Smooth muscle cell (in vitro differentiated cells): Measurements from ENCODE around the gene PPP4R1. TPM values are rescaled to one million over a fixed set of nuclear protein-coding genes. Genes with fewer than 3 reads are reported as not detected.

Experiments
- DNase-seq: peaks from one replicate; lab custom pipeline; 2025; ENCODE audit not compliant: unreplicated experiment; lab: John Stamatoyannopoulos, UW
- H2AFZ ChIP-seq: fragments of 200-600 bp; sonication (generic); 2 replicates; pipeline ENCODE4 v1.6.0; 2016; ENCODE audit warnings: antibody characterized with exemption, low read depth, mild to moderate bottlenecking
- H3F3A ChIP-seq: fragments of 200-600 bp; sonication (generic); 2 replicates; pipeline ENCODE4 v1.6.0; 2017; ENCODE audit warnings: antibody characterized with exemption, low read depth
- H3K27ac ChIP-seq: fragments of 200-600 bp; sonication (generic); 2 replicates; pipeline ENCODE4 v1.5.1; 2016; ENCODE audit warnings: low read depth, mild to moderate bottlenecking
- H3K27me3 ChIP-seq: fragments of 200-600 bp; sonication (generic); 2 replicates; pipeline ENCODE4 v1.6.1; 2016; ENCODE audit warnings: low read depth, mild to moderate bottlenecking
- H3K36me3 ChIP-seq: fragments of 200-600 bp; sonication (generic); 2 replicates; pipeline ENCODE4 v1.5.1; 2016; ENCODE audit warnings: low read depth
- H3K4me1 ChIP-seq: fragments of 200-600 bp; sonication (generic); 2 replicates; pipeline ENCODE4 v1.5.1; 2016; ENCODE audit warnings: low read depth
- H3K4me2 ChIP-seq: fragments of 200-600 bp; sonication (generic); 2 replicates; pipeline ENCODE4 v1.6.0; 2016; ENCODE audit warnings: mild to moderate bottlenecking
- H3K4me3 ChIP-seq: fragments of 200-600 bp; sonication (generic); 2 replicates; pipeline ENCODE4 v1.5.1; 2016; ENCODE audit warnings: mild to moderate bottlenecking
- H3K79me2 ChIP-seq: fragments of 200-600 bp; sonication (generic); 2 replicates; pipeline ENCODE4 v1.6.0; 2016; ENCODE audit warnings: low read depth, mild to moderate bottlenecking
- H3K9ac ChIP-seq: fragments of 200-600 bp; sonication (generic); 2 replicates; pipeline ENCODE4 v1.6.0; 2016; ENCODE audit warnings: low read depth
- H3K9me3 ChIP-seq: fragments of 200-600 bp; sonication (generic); replicated peaks from 2 replicates; pipeline ENCODE4 v1.5.1; 2016; ENCODE audit warnings: low read depth
- H4K20me1 ChIP-seq: fragments of 200-600 bp; sonication (generic); 2 replicates; pipeline ENCODE4 v1.6.0; 2016; ENCODE audit warnings: low read depth
- CTCF ChIP-seq: fragments of 200-600 bp; sonication (generic); IDR thresholded peaks from 2 replicates; pipeline ENCODE4 v1.5.1; 2017; ENCODE audit warnings: borderline replicate concordance, mild to moderate bottlenecking, antibody characterized with exemption; ENCODE audit not compliant: insufficient read depth, poor library complexity, severe bottlenecking
- WGBS: methylation state at CpG from one replicate; pipeline ENCODE4 v1.1.7; 2016; ENCODE audit warnings: low lambda C conversion rate; 5-methylcytosine and 5-hydroxymethylcytosine counted together
- polyA plus RNA-seq: library from polyadenylated mRNA; unstranded; fragments of >200 nt; fragmentation: Nextera tagmentation; extraction: Ambion mirVana; gene quantifications from 2 replicates; pipeline ENCODE4 v1.2.1, GENCODE V29; 2016
- total RNA-seq: library from RNA; depleted of rRNA; stranded (reverse); fragments of >200 nt; gene quantifications from 2 replicates; pipeline ENCODE4 v1.2.3, GENCODE V29; 2014

Gene PPP4R1
- total and polyA plus RNA-seq, 2 experiments from 2014 or later, result 25.9 to 78.4 TPM

- Histone ChIP-seq H3F3A (no peaks in the 10 kb centered on the region), H3K4me1 (no peaks in the 10 kb centered on the region), H2AFZ (no peak overlapping the region), H4K20me1 (peaks cover 70% of the 10 kb centered on the region), H3K27me3 (no peaks in the 10 kb centered on the region), H3K9me3 (peaks cover 4% of the 10 kb centered on the region), H3K36me3 (peaks cover 4% of the 10 kb centered on the region), H3K27ac (no peak overlapping the region), H3K79me2 (peaks cover 99% of the 10 kb centered on the region), H3K4me2 (no peak overlapping the region), H3K4me3 (no peak overlapping the region), H3K9ac (no peak overlapping the region)
- no peak for DNase-seq
- WGBS, result 79% methylated on average over 3 of the region's 3 CpGs
- no peak for TF ChIP-seq CTCF
Observed at GRCh38 chr18:9596226-9596625, 18.1 kb downstream of the PPP4R1 start.

GRCh38 chr18:9594823-9595596 is 19.3 kb downstream of the PPP4R1 start:
- Histone ChIP-seq H3K4me2 (peak overlapping the region; percentile 13), H3K4me1 (no peaks in the 10 kb centered on the region), H3K9ac (no peak overlapping the region), H2AFZ (no peak overlapping the region), H3K36me3 (peaks cover 4% of the 10 kb centered on the region), H4K20me1 (peaks cover 81% of the 10 kb centered on the region), H3K27ac (peak overlapping the region; percentile 61), H3K79me2 (peaks cover 99% of the 10 kb centered on the region), H3F3A (no peaks in the 10 kb centered on the region), H3K9me3 (no peaks in the 10 kb centered on the region), H3K27me3 (no peaks in the 10 kb centered on the region), H3K4me3 (peak overlapping the region; percentile 6)
- TF ChIP-seq CTCF, result no peak
- DNase-seq, result no peak
- 84% methylated on average over 1 of the region's 1 CpG for WGBS

- H3F3A ChIP-seq, result no peaks in the 10 kb centered on the region
- H3K27ac ChIP-seq, result no peak overlapping the region
- WGBS, result 96% methylated on average over 4 of the region's 4 CpGs
- no peak overlapping the region for H2AFZ ChIP-seq
- no peaks in the 10 kb centered on the region for H3K4me1 ChIP-seq
- peaks cover 37% of the 10 kb centered on the region for H4K20me1 ChIP-seq
- H3K4me2 ChIP-seq, result no peak overlapping the region
- no peaks in the 10 kb centered on the region for H3K9me3 ChIP-seq
- no peaks in the 10 kb centered on the region for H3K27me3 ChIP-seq
- H3K79me2 ChIP-seq, result peaks cover 86% of the 10 kb centered on the region
- no peak for TF ChIP-seq CTCF
- no peak for DNase-seq
- H3K9ac ChIP-seq, result no peak overlapping the region
- no peak overlapping the region for H3K4me3 ChIP-seq
- peaks cover 30% of the 10 kb centered on the region for H3K36me3 ChIP-seq
Observed at GRCh38 chr18:9587924-9588323, 26.4 kb downstream of the PPP4R1 start.

GRCh38 chr18:9586814-9587213 is 27.5 kb downstream of the PPP4R1 start:
- TF ChIP-seq CTCF, result no peak
- H3K9me3 ChIP-seq, result peaks cover 1% of the 10 kb centered on the region
- no peak overlapping the region for H3K4me2 ChIP-seq
- H3K36me3 ChIP-seq, result peaks cover 38% of the 10 kb centered on the region
- H3K4me1 ChIP-seq, result no peaks in the 10 kb centered on the region
- no peaks in the 10 kb centered on the region for H3K27me3 ChIP-seq
- no peak for DNase-seq
- peaks cover 31% of the 10 kb centered on the region for H4K20me1 ChIP-seq
- H3F3A ChIP-seq, result no peaks in the 10 kb centered on the region
- no peak overlapping the region for H3K9ac ChIP-seq
- WGBS, result 97% methylated on average over 3 of the region's 3 CpGs
- no peak overlapping the region for H3K27ac ChIP-seq
- no peak overlapping the region for H3K4me3 ChIP-seq
- H2AFZ ChIP-seq, result no peak overlapping the region
- peaks cover 82% of the 10 kb centered on the region for H3K79me2 ChIP-seq
